ENCODE results near the gene RPS24. TPM values are rescaled to one million over a fixed set of nuclear protein-coding genes. Genes with fewer than 3 reads are reported as not detected.

RPS24 gene
- total and polyA plus RNA-seq, 3 experiments from 2014 or later = 996 to 1,994 (median 1,808) TPM

GRCh38 chr10:78029269-78030226 lies 4.1 kb upstream of the RPS24 start, which contains the start of gene POLR3A:
POLR3A (minus strand) TSS chr10:78029515; CDS start chr10:78029407, 108 bp downstream.
- Mint-ChIP-seq H3K4me1 (peaks cover 32 to 53% (median 47%) of the 10 kb centered on the region in 3 donors), H3K4me3 (peak within 1 kb of the TSS; percentile 94 to 100 (median 99))
- H3K9me3 ChIP-seq (ENCODE audit: low read length) = no peaks in the 10 kb centered on the region

GRCh38 chr10:78033387-78033636 lies 351 bp upstream of the RPS24 start:
- Histone ChIP-seq H3K27ac (ENCODE audit: low read depth, low read length) (peak overlapping the region; percentile 24), H3K27me3 (ENCODE audit: insufficient read depth, low read length, poor library complexity, severe bottlenecking) (no peaks in the 10 kb centered on the region), H3K9me3 (ENCODE audit: low read length) (no peaks in the 10 kb centered on the region), H3K4me1 (ENCODE audit: insufficient read depth, low read length) (peaks cover 51% of the 10 kb centered on the region), H3K4me3 (ENCODE audit: low read length) (peak overlapping the region; percentile 88), H3K36me3 (ENCODE audit: insufficient read depth, low read length) (peaks cover 31% of the 10 kb centered on the region)
- peaks cover 5 to 54% (median 12%) of the 10 kb centered on the region in 3 donors for H3K36me3 Mint-ChIP-seq
- peaks cover 0 to 5% of the 10 kb centered on the region in 2 donors for H3K27me3 Mint-ChIP-seq
- peak overlapping the region; percentile 76 to 97 (median 92) for H3K27ac Mint-ChIP-seq
- peak overlapping the region; percentile 94 to 97 (median 95) for H3K4me3 Mint-ChIP-seq
- H3K9me3 Mint-ChIP-seq = no peaks in the 10 kb centered on the region
- peaks cover 49 to 71% (median 69%) of the 10 kb centered on the region in 3 donors for H3K4me1 Mint-ChIP-seq
- no peak for DNase-seq
- POLR2A ChIA-PET = no interaction called here
- CTCF ChIA-PET = interaction anchor here (0.7 kb wide), 1 partner anchor 941 kb away, joined by 3 read pairs; no protein-coding TSS in a partner anchor

More at GRCh38 chr10:78029269-78030226, 4.1 kb upstream of the RPS24 start, which contains the start of gene POLR3A:
- peak within 1 kb of the TSS; percentile 71 for H3K27ac ChIP-seq (ENCODE audit: low read depth, low read length)
- H3K27me3 ChIP-seq (ENCODE audit: insufficient read depth, low read length, poor library complexity, severe bottlenecking) = no peaks in the 10 kb centered on the region
- ChIA-PET POLR2A (interaction anchor here (0.7 kb wide), 1 partner anchor 193 kb away, joined by 9 read pairs; no protein-coding TSS in a partner anchor), CTCF (interaction anchor here (0.7 to 1.0 kb wide), 4 partner anchors 11 to 1166 kb away, joined by 3 to 5 read pairs (median 4); no protein-coding TSS in a partner anchor)
- peaks cover 17% of the 10 kb centered on the region for H3K36me3 ChIP-seq (ENCODE audit: insufficient read depth, low read length)
- peaks cover 10 to 42% (median 12%) of the 10 kb centered on the region in 3 donors for H3K36me3 Mint-ChIP-seq
- H3K4me3 ChIP-seq (ENCODE audit: low read length) = peak within 1 kb of the TSS; percentile 98
- H3K9me3 Mint-ChIP-seq = no peaks in the 10 kb centered on the region
- peak within 1 kb of the TSS; percentile 88 to 99 (median 96) for H3K27ac Mint-ChIP-seq
- H3K4me1 ChIP-seq (ENCODE audit: insufficient read depth, low read length) = peaks cover 21% of the 10 kb centered on the region
- DNase-seq = peak; percentile 85 to 96 (median 91)
- H3K27me3 Mint-ChIP-seq = peaks cover 0 to 5% of the 10 kb centered on the region in 2 donors

DNA sequence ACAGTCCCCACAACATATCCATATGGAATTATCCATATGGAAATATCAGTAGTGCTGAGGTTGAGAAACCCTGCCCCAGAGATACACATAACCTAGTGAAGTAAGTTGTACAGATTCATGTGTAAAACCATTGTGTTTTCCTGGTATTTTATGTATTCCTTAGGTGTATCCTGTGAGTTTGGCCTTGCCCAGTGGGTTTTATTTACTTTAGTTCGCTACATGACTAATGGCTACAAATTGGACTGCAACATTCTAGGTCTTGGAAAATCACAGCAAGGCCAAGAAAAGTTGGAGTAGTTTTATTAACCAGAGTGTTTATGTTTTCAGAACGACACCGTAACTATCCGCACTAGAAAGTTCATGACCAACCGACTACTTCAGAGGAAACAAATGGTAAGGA lies 1.4 kb downstream of the RPS24 start:
- H3K27ac Mint-ChIP-seq = peak overlapping the region in 7 of 8 donors; percentile 87 to 97 (median 94)
- H3K9me3 Mint-ChIP-seq = no peaks in the 10 kb centered on the region
- peaks cover 48% of the 10 kb centered on the region for H3K4me1 ChIP-seq (ENCODE audit: insufficient read depth, low read length)
- H3K27ac ChIP-seq (ENCODE audit: low read depth, low read length) = peak overlapping the region; percentile 58
- H3K4me1 Mint-ChIP-seq = peaks cover 47 to 69% (median 67%) of the 10 kb centered on the region in 3 donors
- no peaks in the 10 kb centered on the region for H3K9me3 ChIP-seq (ENCODE audit: low read length)
- peak overlapping the region; percentile 94 to 97 (median 95) for H3K4me3 Mint-ChIP-seq
- peak overlapping the region; percentile 88 for H3K4me3 ChIP-seq (ENCODE audit: low read length)
- DNase-seq = no peak
- H3K27me3 Mint-ChIP-seq = no peaks in the 10 kb centered on the region
- ChIA-PET POLR2A (no interaction called here), CTCF (no interaction called here)
- H3K27me3 ChIP-seq (ENCODE audit: insufficient read depth, low read length, poor library complexity, severe bottlenecking) = no peaks in the 10 kb centered on the region
- peaks cover 46% of the 10 kb centered on the region for H3K36me3 ChIP-seq (ENCODE audit: insufficient read depth, low read length)
- H3K36me3 Mint-ChIP-seq = peaks cover 5 to 61% (median 16%) of the 10 kb centered on the region in 3 donors

- Mint-ChIP-seq H3K27ac (peak overlapping the region; percentile 44 to 95 (median 90)), H3K27me3 (no peaks in the 10 kb centered on the region), H3K9me3 (no peaks in the 10 kb centered on the region), H3K36me3 (peaks cover 5 to 65% (median 17%) of the 10 kb centered on the region in 3 donors), H3K4me3 (peak overlapping the region; percentile 94 to 97 (median 95)), H3K4me1 (peaks cover 46 to 68% (median 68%) of the 10 kb centered on the region in 3 donors)
- Histone ChIP-seq H3K27ac (ENCODE audit: low read depth, low read length) (no peak overlapping the region), H3K36me3 (ENCODE audit: insufficient read depth, low read length) (peaks cover 50% of the 10 kb centered on the region), H3K27me3 (ENCODE audit: insufficient read depth, low read length, poor library complexity, severe bottlenecking) (no peaks in the 10 kb centered on the region), H3K9me3 (ENCODE audit: low read length) (no peaks in the 10 kb centered on the region), H3K4me1 (ENCODE audit: insufficient read depth, low read length) (peaks cover 47% of the 10 kb centered on the region), H3K4me3 (ENCODE audit: low read length) (no peak overlapping the region)
- CTCF ChIA-PET = interaction anchor here (2.7 kb wide), 1 partner anchor 11 kb away, joined by 19 read pairs; no protein-coding TSS in a partner anchor
- POLR2A ChIA-PET = no interaction called here
- DNase-seq = no peak
Measured at GRCh38 chr10:78035437-78035836, 1.8 kb downstream of the RPS24 start.

DNA sequence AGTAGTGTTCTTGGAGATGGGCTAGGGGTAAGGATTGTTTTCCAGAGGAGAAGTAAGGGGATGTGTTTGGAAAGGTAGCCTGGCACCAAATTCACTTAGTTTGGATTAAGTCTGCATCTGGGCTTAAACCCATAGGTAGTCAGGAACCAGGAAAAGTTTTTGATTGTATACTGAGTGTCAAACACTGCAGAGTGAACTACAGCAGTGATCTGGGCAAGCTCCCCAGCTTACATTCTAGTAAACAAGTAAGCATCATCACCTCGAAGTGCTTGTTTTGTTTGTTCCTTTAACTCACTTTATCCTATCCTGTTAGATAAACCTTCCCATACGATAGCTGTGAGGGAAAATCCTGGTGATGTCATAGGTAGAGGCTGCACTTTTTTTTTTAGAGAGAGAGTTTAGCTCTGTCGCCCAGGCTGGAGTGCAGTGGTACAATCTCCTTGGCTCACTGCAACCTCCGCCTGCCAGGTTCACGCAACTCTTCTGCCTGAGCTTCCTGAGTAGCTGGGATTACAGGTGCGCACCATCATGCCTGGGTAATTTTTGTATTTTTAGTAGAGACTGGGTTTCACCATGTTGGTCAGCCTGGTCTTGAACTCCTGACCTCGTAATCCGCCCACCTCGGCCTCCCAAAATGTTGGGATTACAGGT lies 2.4 kb downstream of the RPS24 start:
- Mint-ChIP-seq H3K27ac (peak overlapping the region; percentile 54 to 95 (median 89)), H3K4me1 (peaks cover 51 to 74% (median 74%) of the 10 kb centered on the region in 3 donors), H3K4me3 (peak overlapping the region; percentile 94 to 97 (median 95)), H3K9me3 (no peaks in the 10 kb centered on the region), H3K27me3 (no peaks in the 10 kb centered on the region), H3K36me3 (peaks cover 5 to 71% (median 22%) of the 10 kb centered on the region in 3 donors)
- CTCF ChIA-PET = interaction anchor here (1.2 to 2.7 kb wide), 2 partner anchors 11 to 1159 kb away, joined by 4 to 19 read pairs; no protein-coding TSS in a partner anchor
- no peak for DNase-seq
- Histone ChIP-seq H3K27me3 (ENCODE audit: insufficient read depth, low read length, poor library complexity, severe bottlenecking) (no peaks in the 10 kb centered on the region), H3K4me3 (ENCODE audit: low read length) (no peak overlapping the region), H3K36me3 (ENCODE audit: insufficient read depth, low read length) (peaks cover 56% of the 10 kb centered on the region), H3K4me1 (ENCODE audit: insufficient read depth, low read length) (peaks cover 47% of the 10 kb centered on the region), H3K27ac (ENCODE audit: low read depth, low read length) (no peak overlapping the region), H3K9me3 (ENCODE audit: low read length) (no peaks in the 10 kb centered on the region)
- POLR2A ChIA-PET = no interaction called here

DNA sequence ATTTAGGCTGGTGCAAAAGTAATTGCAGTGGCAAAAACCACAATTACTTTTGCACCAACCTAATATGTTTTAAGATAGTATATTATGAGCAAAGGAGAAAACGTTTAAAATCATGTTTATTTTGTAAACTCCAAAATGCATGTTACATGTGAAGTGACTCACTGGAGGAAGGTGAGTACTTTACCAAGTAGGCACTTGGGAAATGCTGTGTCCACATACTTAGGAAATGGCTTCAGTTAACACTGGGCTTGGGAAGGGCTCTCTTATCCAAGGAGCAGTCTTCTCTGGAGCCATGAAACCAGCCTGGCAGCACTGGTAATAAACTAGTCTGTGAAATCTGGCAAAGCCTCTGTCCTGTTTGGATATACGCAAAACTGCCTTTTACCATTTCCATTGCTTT lies 4.4 kb downstream of the RPS24 start:
- H3K9me3 Mint-ChIP-seq = no peaks in the 10 kb centered on the region
- H3K36me3 Mint-ChIP-seq = peaks cover 5 to 91% (median 31%) of the 10 kb centered on the region in 3 donors
- DNase-seq = no peak
- peak overlapping the region in 1 of 7 donors; percentile 94 for H3K4me3 Mint-ChIP-seq
- Histone ChIP-seq H3K4me1 (ENCODE audit: insufficient read depth, low read length) (peaks cover 47% of the 10 kb centered on the region), H3K9me3 (ENCODE audit: low read length) (no peaks in the 10 kb centered on the region), H3K4me3 (ENCODE audit: low read length) (no peak overlapping the region), H3K27ac (ENCODE audit: low read depth, low read length) (no peak overlapping the region), H3K36me3 (ENCODE audit: insufficient read depth, low read length) (peaks cover 70% of the 10 kb centered on the region), H3K27me3 (ENCODE audit: insufficient read depth, low read length, poor library complexity, severe bottlenecking) (no peaks in the 10 kb centered on the region)
- peaks cover 58 to 81% (median 75%) of the 10 kb centered on the region in 3 donors for H3K4me1 Mint-ChIP-seq
- peak overlapping the region in 2 of 8 donors; percentile 59 to 90 for H3K27ac Mint-ChIP-seq
- ChIA-PET CTCF (interaction anchor here (2.7 kb wide), 1 partner anchor 8 kb away, joined by 19 read pairs; no protein-coding TSS in a partner anchor), POLR2A (no interaction called here)
- H3K27me3 Mint-ChIP-seq = no peaks in the 10 kb centered on the region

GRCh38 chr10:78038791-78039547 lies 5.3 kb downstream of the RPS24 start:
- no peak for DNase-seq
- Mint-ChIP-seq H3K27me3 (no peaks in the 10 kb centered on the region), H3K4me3 (no peak overlapping the region), H3K36me3 (peaks cover 5 to 93% (median 31%) of the 10 kb centered on the region in 3 donors), H3K27ac (peak overlapping the region in 6 of 8 donors; percentile 2 to 87 (median 60)), H3K4me1 (peaks cover 60 to 77% (median 75%) of the 10 kb centered on the region in 3 donors), H3K9me3 (no peaks in the 10 kb centered on the region)
- Histone ChIP-seq H3K36me3 (ENCODE audit: insufficient read depth, low read length) (peaks cover 70% of the 10 kb centered on the region), H3K27ac (ENCODE audit: low read depth, low read length) (no peak overlapping the region), H3K9me3 (ENCODE audit: low read length) (no peaks in the 10 kb centered on the region), H3K4me3 (ENCODE audit: low read length) (no peak overlapping the region), H3K27me3 (ENCODE audit: insufficient read depth, low read length, poor library complexity, severe bottlenecking) (no peaks in the 10 kb centered on the region), H3K4me1 (ENCODE audit: insufficient read depth, low read length) (peaks cover 47% of the 10 kb centered on the region)
- CTCF ChIA-PET = no interaction called here
- POLR2A ChIA-PET = no interaction called here
